SU-DHL-6 (cell line): ENCODE data around the gene SLC38A3.

Experiments
- H2AFZ ChIP-seq: fragments of 200-600 bp; sonication (generic); 2 replicates; pipeline ENCODE4 v1.6.1; 2014; ENCODE audit warnings: low read depth, mild to moderate bottlenecking, moderate library complexity, mixed read lengths, antibody characterized with exemption, low read length; ENCODE audit not compliant: severe bottlenecking
- H3F3A ChIP-seq: fragments of 200-600 bp; shearing (Covaris generic); 2 replicates; pipeline ENCODE4 v1.6.0; 2016; ENCODE audit warnings: antibody characterized with exemption, mild to moderate bottlenecking; ENCODE audit not compliant: insufficient read depth
- H3K27ac ChIP-seq: fragments of 200-600 bp; sonication (generic); 2 replicates; pipeline ENCODE4 v1.5.1; 2016; ENCODE audit warnings: low read depth, mild to moderate bottlenecking, low read length, moderate library complexity, mixed read lengths
- H3K27me3 ChIP-seq: fragments of 200-600 bp; sonication (generic), shearing (Covaris generic); 2 replicates; pipeline ENCODE4 v1.6.0; 2014; ENCODE audit warnings: mild to moderate bottlenecking, low read length
- H3K36me3 ChIP-seq: fragments of 200-600 bp; sonication (generic); 2 replicates; pipeline ENCODE4 v1.6.1; 2014; ENCODE audit warnings: mild to moderate bottlenecking, low read length, mixed read lengths
- H3K4me2 ChIP-seq: fragments of 300-600, 200-600 bp; shearing (Covaris generic), sonication (generic); 2 replicates; pipeline ENCODE4 v1.6.0; 2014; ENCODE audit warnings: low read length, low read depth, mild to moderate bottlenecking; ENCODE audit not compliant: poor library complexity, severe bottlenecking
- H3K4me3 ChIP-seq: fragments of 200-600 bp; sonication (generic); 2 replicates; pipeline ENCODE4 v1.5.1; 2014; ENCODE audit warnings: antibody characterized with exemption, low read length, mild to moderate bottlenecking, mixed read lengths; ENCODE audit not compliant: insufficient read depth, poor library complexity, severe bottlenecking
- H3K79me2 ChIP-seq: fragments of 200-600 bp; sonication (generic); 2 replicates; pipeline ENCODE4 v1.6.1; 2014; ENCODE audit warnings: mild to moderate bottlenecking, low read length, moderate library complexity; ENCODE audit not compliant: insufficient read depth
- H3K9ac ChIP-seq: fragments of 200-600 bp; sonication (generic); 2 replicates; pipeline ENCODE4 v1.7.0; 2014; ENCODE audit warnings: mild to moderate bottlenecking, low read length
- H3K9me2 ChIP-seq: fragments of 200-600 bp; sonication (generic); replicated peaks from 2 replicates; pipeline ENCODE4 v1.6.1; 2014; ENCODE audit warnings: low read length; ENCODE audit not compliant: insufficient read depth
- H3K9me3 ChIP-seq: fragments of 200-600 bp; sonication (generic); 2 replicates; pipeline ENCODE4 v1.6.1; 2014; ENCODE audit warnings: low read length, mixed read lengths; ENCODE audit not compliant: insufficient read depth
- H4K20me1 ChIP-seq: fragments of 200-600 bp; sonication (generic); 2 replicates; pipeline ENCODE4 v1.6.1; 2014; ENCODE audit warnings: low read depth, mild to moderate bottlenecking, antibody characterized with exemption, low read length, moderate library complexity, mixed read lengths
- EZH2phosphoT487 ChIP-seq: fragments of 200-600 bp; sonication (generic), shearing (Covaris generic); conservative IDR thresholded peaks from 2 replicates; pipeline ENCODE4 v1.6.1; 2018; ENCODE audit warnings: mild to moderate bottlenecking, antibody characterized with exemption, low read length, moderate library complexity, mixed read lengths
- TF ChIP-seq, protein P1 (sequence below): fragments of 200-600 bp; sonication (generic); IDR thresholded peaks from one replicate; pipeline ENCODE4 v1.5.1; 2017; ENCODE audit warnings: antibody characterized with exemption, mild to moderate bottlenecking, low read length, moderate library complexity; ENCODE audit not compliant: insufficient read depth, poor library complexity, severe bottlenecking

Gene SLC38A3

DNA sequence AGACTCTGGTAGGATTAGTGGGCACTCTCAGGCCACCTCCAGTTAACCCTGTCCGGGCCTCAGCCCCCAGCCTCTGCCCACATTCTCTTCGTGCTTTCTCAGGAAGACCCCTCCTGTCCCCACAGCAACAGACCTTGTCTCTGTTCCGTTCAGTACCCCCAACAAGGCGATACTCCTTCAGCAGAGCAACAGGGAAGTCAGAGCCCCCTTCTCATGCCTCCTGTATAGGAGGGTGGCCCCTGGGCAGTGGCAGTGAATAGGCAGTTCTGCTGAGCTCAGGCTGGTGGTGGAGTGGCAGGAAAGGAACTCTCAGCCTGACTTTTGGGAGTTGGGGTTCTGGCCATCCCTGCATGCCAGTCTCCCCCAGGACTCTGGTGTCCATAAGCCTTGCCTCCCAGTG is 64.4 kb downstream of the SLC38A3 start:
- Histone ChIP-seq H3K79me2 (no peaks in the 10 kb centered on the region), H3K4me2 (no peak overlapping the region), H3K4me3 (no peak overlapping the region), H3K36me3 (no peaks in the 10 kb centered on the region), H3K27me3 (no peaks in the 10 kb centered on the region), H4K20me1 (no peaks in the 10 kb centered on the region), H2AFZ (no peak overlapping the region), H3K27ac (no peak overlapping the region), H3F3A (no peaks in the 10 kb centered on the region), H3K9me3 (no peaks in the 10 kb centered on the region), H3K9me2 (no peaks in the 10 kb centered on the region), H3K9ac (no peak overlapping the region)
- TF ChIP-seq, protein P1, sequence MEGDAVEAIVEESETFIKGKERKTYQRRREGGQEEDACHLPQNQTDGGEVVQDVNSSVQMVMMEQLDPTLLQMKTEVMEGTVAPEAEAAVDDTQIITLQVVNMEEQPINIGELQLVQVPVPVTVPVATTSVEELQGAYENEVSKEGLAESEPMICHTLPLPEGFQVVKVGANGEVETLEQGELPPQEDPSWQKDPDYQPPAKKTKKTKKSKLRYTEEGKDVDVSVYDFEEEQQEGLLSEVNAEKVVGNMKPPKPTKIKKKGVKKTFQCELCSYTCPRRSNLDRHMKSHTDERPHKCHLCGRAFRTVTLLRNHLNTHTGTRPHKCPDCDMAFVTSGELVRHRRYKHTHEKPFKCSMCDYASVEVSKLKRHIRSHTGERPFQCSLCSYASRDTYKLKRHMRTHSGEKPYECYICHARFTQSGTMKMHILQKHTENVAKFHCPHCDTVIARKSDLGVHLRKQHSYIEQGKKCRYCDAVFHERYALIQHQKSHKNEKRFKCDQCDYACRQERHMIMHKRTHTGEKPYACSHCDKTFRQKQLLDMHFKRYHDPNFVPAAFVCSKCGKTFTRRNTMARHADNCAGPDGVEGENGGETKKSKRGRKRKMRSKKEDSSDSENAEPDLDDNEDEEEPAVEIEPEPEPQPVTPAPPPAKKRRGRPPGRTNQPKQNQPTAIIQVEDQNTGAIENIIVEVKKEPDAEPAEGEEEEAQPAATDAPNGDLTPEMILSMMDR, result no peak
- no peak for TF ChIP-seq EZH2phosphoT487

DNA sequence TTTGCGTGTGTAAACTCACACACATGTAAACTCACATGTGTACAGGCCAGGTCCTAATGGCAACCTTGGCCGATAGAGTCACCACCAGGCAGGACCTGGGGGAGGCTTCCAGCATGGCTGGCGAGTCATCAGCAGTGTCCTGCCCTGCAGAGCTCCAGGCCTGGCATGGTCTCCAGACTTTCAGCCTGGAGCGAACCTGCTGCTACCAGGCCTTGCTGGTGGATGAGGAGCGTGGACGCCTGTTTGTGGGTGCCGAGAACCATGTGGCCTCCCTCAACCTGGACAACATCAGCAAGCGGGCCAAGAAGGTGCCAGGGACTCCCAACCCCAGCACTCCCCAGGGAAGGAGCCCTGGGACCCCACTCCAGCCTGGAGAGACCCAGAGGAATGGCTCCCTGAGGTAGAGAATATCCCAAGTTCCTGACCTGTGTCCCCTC is 64.9 kb downstream of the SLC38A3 start:
- Histone ChIP-seq H4K20me1 (no peaks in the 10 kb centered on the region), H3K9me3 (no peaks in the 10 kb centered on the region), H3K9ac (no peak overlapping the region), H3K79me2 (no peaks in the 10 kb centered on the region), H3K4me2 (no peak overlapping the region), H3K27ac (no peak overlapping the region), H3F3A (no peaks in the 10 kb centered on the region), H3K27me3 (no peaks in the 10 kb centered on the region), H3K9me2 (no peaks in the 10 kb centered on the region), H3K4me3 (no peak overlapping the region), H3K36me3 (no peaks in the 10 kb centered on the region), H2AFZ (no peak overlapping the region)
- TF ChIP-seq, protein P1, result no peak
- no peak for TF ChIP-seq EZH2phosphoT487

DNA sequence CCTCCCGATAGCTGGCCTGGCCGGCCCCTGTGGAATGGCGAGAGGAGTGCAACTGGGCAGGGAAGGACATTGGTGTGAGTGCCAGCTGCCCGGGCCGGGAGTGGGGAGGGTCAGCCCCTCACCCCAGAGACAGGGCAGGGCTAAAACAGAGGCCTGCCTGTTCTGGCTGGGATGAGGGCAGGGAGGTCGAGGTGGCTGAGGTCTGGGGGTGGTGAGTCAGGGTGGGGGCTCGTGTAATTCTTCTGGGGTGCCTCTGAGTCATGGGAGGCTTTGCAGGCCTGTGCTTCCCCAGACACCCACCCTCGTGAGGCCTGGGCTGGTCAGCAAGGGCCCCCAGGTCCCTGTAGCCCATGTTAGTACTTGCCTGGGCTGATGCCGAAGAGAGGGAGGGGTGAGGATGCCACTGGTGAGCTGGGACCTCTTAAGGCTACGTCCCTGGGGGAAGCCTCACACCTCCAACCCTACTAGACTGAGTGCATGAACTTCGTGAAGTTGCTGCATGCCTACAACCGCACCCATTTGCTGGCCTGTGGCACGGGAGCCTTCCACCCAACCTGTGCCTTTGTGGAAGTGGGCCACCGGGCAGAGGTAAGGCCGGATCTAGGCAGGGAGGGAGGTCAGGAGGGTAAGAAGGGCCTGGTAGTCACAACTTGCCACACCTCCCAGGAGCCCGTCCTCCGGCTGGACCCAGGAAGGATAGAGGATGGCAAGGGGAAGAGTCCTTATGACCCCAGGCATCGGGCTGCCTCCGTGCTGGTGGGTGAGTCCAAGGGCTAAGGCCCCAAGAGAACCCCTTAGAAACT is 65.6 kb downstream of the SLC38A3 start:
- no peaks in the 10 kb centered on the region for H3K36me3 ChIP-seq
- no peaks in the 10 kb centered on the region for H3K9me3 ChIP-seq
- H2AFZ ChIP-seq, result no peak overlapping the region
- H3K4me3 ChIP-seq, result no peak overlapping the region
- no peaks in the 10 kb centered on the region for H3K9me2 ChIP-seq
- H3F3A ChIP-seq, result no peaks in the 10 kb centered on the region
- no peak overlapping the region for H3K27ac ChIP-seq
- no peak overlapping the region for H3K4me2 ChIP-seq
- TF ChIP-seq, protein P1, result no peak
- TF ChIP-seq EZH2phosphoT487, result no peak
- H3K27me3 ChIP-seq, result no peaks in the 10 kb centered on the region
- no peaks in the 10 kb centered on the region for H4K20me1 ChIP-seq
- H3K9ac ChIP-seq, result no peak overlapping the region
- H3K79me2 ChIP-seq, result no peaks in the 10 kb centered on the region
